ENCODE results near the gene CPT1B.

Gene CPT1B

GRCh38 chr22:50587407-50587806, 9.2 kb upstream of the CPT1B start:
- no peak overlapping the region for H3K4me3 ChIP-seq (ENCODE audit: low read depth, low read length)
- peaks cover 0 to 11% of the 10 kb centered on the region in 2 experiments; a peak in 1 of 3 replicates for H3K36me3 ChIP-seq (ENCODE audit: control insufficient read depth in 2 of 2, insufficient read depth in 1 of 2, low read length in 2 of 2)
- ChIA-PET POLR2A (interaction anchor here (1.2 kb wide), 1 partner anchor 9 kb away, joined by 3 read pairs; no protein-coding TSS in a partner anchor), CTCF (interaction anchor here (0.9 to 1.2 kb wide), 3 partner anchors 14 to 35 kb away, joined by 3 to 4 read pairs (median 4); no protein-coding TSS in a partner anchor)
- no peaks in the 10 kb centered on the region for H3K4me1 ChIP-seq (ENCODE audit: control insufficient read depth, insufficient read depth, low read length)
- TF ChIP-seq ZNF354C (tag by site-specific recombination; IDR thresholded peaks at IDR 0.05; ENCODE audit: borderline replicate concordance, low read depth) (no peak), ZNF416 (tag by site-specific recombination; IDR thresholded peaks at IDR 0.05) (no peak), ZBTB21 (tag by site-specific recombination; IDR thresholded peaks at IDR 0.05) (no peak)
- no peak overlapping the region for H3K27ac ChIP-seq (ENCODE audit: extremely low read depth, low read depth, low read length)
- no peaks in the 10 kb centered on the region for H3K9me3 ChIP-seq (ENCODE audit: control insufficient read depth, insufficient read depth, low read depth, low read length)

- peaks cover 0 to 15% of the 10 kb centered on the region in 2 experiments; a peak in 2 of 3 replicates for H3K36me3 ChIP-seq (ENCODE audit: control insufficient read depth in 2 of 2, insufficient read depth in 1 of 2, low read length in 2 of 2)
- H3K4me1 ChIP-seq (ENCODE audit: control insufficient read depth, insufficient read depth, low read length) = peaks cover 3% of the 10 kb centered on the region; the same call in 1 of the 2 replicates
- H3K4me3 ChIP-seq (ENCODE audit: low read depth, low read length) = no peak overlapping the region
- ChIA-PET POLR2A (no interaction called here), CTCF (interaction anchor here (1.2 to 2.6 kb wide), 2 partner anchors 23 to 36 kb away, joined by 4 to 7 read pairs; partner anchors contain the start of gene SYCE3)
- no peak for TF ChIP-seq ZNF426 (tag by site-specific recombination; IDR thresholded peaks at IDR 0.05)
- no peak overlapping the region for H3K27ac ChIP-seq (ENCODE audit: extremely low read depth, low read depth, low read length)
- H3K9me3 ChIP-seq (ENCODE audit: control insufficient read depth, insufficient read depth, low read depth, low read length) = no peaks in the 10 kb centered on the region
These were observed 8.2 kb upstream of the CPT1B start for GRCh38 chr22:50586416-50586815.

- TF ChIP-seq ZNF76 (tag by site-specific recombination; IDR thresholded peaks at IDR 0.05; ENCODE audit: borderline replicate concordance, low read depth) (no peak), ZNF571 (tag by site-specific recombination; IDR thresholded peaks at IDR 0.05) (no peak), ZNF292 (tag by site-specific recombination; IDR thresholded peaks at IDR 0.05; ENCODE audit: borderline replicate concordance, low read depth) (no peak), ZSCAN30 (tag by site-specific recombination; IDR thresholded peaks at IDR 0.05) (no peak), ZNF138 (tag by site-specific recombination; IDR thresholded peaks at IDR 0.05; ENCODE audit: borderline replicate concordance) (no peak), ZNF362 (tag by site-specific recombination; IDR thresholded peaks at IDR 0.05) (no peak), ZNF202 (tag by site-specific recombination; IDR thresholded peaks at IDR 0.05; ENCODE audit: borderline replicate concordance) (no peak), ZBTB7A (tag by site-specific recombination; IDR thresholded peaks at IDR 0.05; ENCODE audit: low read depth) (no peak), ZNF274 (IDR thresholded peaks at IDR 0.05; ENCODE audit: low read length) (no peak), ZNF274 (tag by site-specific recombination; IDR thresholded peaks at IDR 0.05; ENCODE audit: borderline replicate concordance) (no peak), ZNF48 (tag by site-specific recombination; IDR thresholded peaks at IDR 0.05) (no peak), ZNF2 (tag by site-specific recombination; IDR thresholded peaks at IDR 0.05) (no peak), SP7 (tag by site-specific recombination; IDR thresholded peaks at IDR 0.05) (no peak)
- no peak overlapping the region for H3K4me3 ChIP-seq (ENCODE audit: low read depth, low read length)
- ChIA-PET POLR2A (no interaction called here), CTCF (interaction anchor here (2.6 kb wide), 1 partner anchor 23 kb away, joined by 7 read pairs; the partner anchor contains the start of gene SYCE3)
- H3K27ac ChIP-seq (ENCODE audit: extremely low read depth, low read depth, low read length) = no peak overlapping the region
- peaks cover 3% of the 10 kb centered on the region; the same call in 1 of the 2 replicates for H3K4me1 ChIP-seq (ENCODE audit: control insufficient read depth, insufficient read depth, low read length)
- H3K9me3 ChIP-seq (ENCODE audit: control insufficient read depth, insufficient read depth, low read depth, low read length) = no peaks in the 10 kb centered on the region
- peaks cover 6 to 21% of the 10 kb centered on the region in 2 experiments; a peak in 2 of 3 replicates for H3K36me3 ChIP-seq (ENCODE audit: control insufficient read depth in 2 of 2, insufficient read depth in 1 of 2, low read length in 2 of 2)
These were observed 7.6 kb upstream of the CPT1B start for GRCh38 chr22:50585781-50586180.

- H3K27ac ChIP-seq (ENCODE audit: extremely low read depth, low read depth, low read length) = no peak overlapping the region
- no peak for TF ChIP-seq CTCF (tag by site-specific recombination; IDR thresholded peaks at IDR 0.05)
- TF ChIP-seq ATF2 (tag by site-specific recombination; IDR thresholded peaks at IDR 0.05; ENCODE audit: low read depth) = peak; percentile 77
- TF ChIP-seq HOXA7 (CRISPR knock-in tag; IDR thresholded peaks at IDR 0.05; ENCODE audit: borderline replicate concordance) = no peak
- TF ChIP-seq GLI4 (tag by site-specific recombination; IDR thresholded peaks at IDR 0.05) = no peak
- no peak for TF ChIP-seq GLIS1 (tag by site-specific recombination; IDR thresholded peaks at IDR 0.05)
These were observed 7.0 kb upstream of the CPT1B start for GRCh38 chr22:50585238-50585637.

More at GRCh38 chr22:50585238-50585637, 7.0 kb upstream of the CPT1B start:
- Histone ChIP-seq H3K9me3 (ENCODE audit: control insufficient read depth, insufficient read depth, low read depth, low read length) (no peaks in the 10 kb centered on the region), H3K4me1 (ENCODE audit: control insufficient read depth, insufficient read depth, low read length) (peaks cover 3% of the 10 kb centered on the region; the same call in 1 of the 2 replicates), H3K4me3 (ENCODE audit: low read depth, low read length) (no peak overlapping the region), H3K36me3 (ENCODE audit: control insufficient read depth in 2 of 2, insufficient read depth in 1 of 2, low read length in 2 of 2) (peaks cover 12 to 26% of the 10 kb centered on the region in 2 experiments)
- CTCF ChIA-PET = interaction anchor here (1.4 to 2.6 kb wide), 2 partner anchors 22 to 60 kb away, joined by 7 read pairs; partner anchors contain the start of genes SCO2 and SYCE3
- POLR2A ChIA-PET = interaction anchor here (0.5 to 1.1 kb wide), 4 partner anchors 22 to 324 kb away, joined by 3 to 6 read pairs (median 4); partner anchors contain the start of genes MAPK12, SCO2 and SYCE3
